ENCODE measurements around the gene CMSS1.

DNA sequence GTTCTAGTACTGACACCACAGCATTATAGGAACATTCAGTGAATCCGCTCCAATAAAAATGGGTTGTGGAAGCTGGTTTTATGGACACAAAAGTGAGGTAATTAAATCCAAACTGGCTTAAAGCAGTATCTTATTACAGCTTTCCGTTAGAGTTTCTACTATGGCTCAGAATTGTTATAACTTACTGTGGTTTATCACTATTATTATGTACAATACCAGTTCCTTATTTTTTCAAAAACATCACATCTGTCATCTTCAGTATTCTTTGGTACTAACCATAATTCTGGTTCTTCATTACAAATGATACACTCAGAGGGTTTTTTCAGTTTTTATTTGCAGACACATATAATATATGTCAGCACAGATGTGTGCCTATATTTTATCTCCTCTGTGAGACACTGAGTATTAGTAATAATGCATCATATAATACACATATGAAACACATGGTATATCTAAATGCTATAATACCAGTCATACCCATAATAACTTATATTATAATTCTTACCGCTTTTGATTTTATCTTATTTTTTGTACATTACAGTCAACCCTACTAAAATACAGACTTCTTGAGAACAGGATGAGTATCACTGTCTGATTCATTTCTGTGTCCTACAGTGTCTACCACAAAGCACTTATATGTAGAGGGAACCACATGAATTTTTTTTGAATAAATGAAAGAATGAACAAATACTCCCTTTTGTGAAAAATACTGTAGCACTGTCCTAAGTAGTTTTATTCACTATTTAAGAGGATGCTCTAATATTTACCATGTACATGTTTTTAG lies 39.0 kb downstream of the CMSS1 start:
- TF ChIP-seq EGR1 (IDR thresholded peaks at IDR 0.05; ENCODE audit: low read depth): no peak
- no peak for TF ChIP-seq POLR2A (IDR thresholded peaks at IDR 0.05; ENCODE audit: borderline replicate concordance, extremely low read depth, insufficient read depth, insufficient read length)
- TF ChIP-seq, protein P1, sequence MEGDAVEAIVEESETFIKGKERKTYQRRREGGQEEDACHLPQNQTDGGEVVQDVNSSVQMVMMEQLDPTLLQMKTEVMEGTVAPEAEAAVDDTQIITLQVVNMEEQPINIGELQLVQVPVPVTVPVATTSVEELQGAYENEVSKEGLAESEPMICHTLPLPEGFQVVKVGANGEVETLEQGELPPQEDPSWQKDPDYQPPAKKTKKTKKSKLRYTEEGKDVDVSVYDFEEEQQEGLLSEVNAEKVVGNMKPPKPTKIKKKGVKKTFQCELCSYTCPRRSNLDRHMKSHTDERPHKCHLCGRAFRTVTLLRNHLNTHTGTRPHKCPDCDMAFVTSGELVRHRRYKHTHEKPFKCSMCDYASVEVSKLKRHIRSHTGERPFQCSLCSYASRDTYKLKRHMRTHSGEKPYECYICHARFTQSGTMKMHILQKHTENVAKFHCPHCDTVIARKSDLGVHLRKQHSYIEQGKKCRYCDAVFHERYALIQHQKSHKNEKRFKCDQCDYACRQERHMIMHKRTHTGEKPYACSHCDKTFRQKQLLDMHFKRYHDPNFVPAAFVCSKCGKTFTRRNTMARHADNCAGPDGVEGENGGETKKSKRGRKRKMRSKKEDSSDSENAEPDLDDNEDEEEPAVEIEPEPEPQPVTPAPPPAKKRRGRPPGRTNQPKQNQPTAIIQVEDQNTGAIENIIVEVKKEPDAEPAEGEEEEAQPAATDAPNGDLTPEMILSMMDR (IDR thresholded peaks at IDR 0.05 in 2 of 3, conservative IDR thresholded peaks at IDR 0.05 in 1 of 3; ENCODE audit: borderline replicate concordance in 1 of 3, insufficient read depth in 1 of 3, low read depth in 2 of 3, low read length in 2 of 3): no peak
- no peak for TF ChIP-seq EZH2 (IDR thresholded peaks at IDR 0.05)
- no peak for TF ChIP-seq ZFX (IDR thresholded peaks at IDR 0.05)
- TF ChIP-seq, protein P2, sequence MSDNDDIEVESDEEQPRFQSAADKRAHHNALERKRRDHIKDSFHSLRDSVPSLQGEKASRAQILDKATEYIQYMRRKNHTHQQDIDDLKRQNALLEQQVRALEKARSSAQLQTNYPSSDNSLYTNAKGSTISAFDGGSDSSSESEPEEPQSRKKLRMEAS (IDR thresholded peaks at IDR 0.05): no peak
- TF ChIP-seq, protein P3, sequence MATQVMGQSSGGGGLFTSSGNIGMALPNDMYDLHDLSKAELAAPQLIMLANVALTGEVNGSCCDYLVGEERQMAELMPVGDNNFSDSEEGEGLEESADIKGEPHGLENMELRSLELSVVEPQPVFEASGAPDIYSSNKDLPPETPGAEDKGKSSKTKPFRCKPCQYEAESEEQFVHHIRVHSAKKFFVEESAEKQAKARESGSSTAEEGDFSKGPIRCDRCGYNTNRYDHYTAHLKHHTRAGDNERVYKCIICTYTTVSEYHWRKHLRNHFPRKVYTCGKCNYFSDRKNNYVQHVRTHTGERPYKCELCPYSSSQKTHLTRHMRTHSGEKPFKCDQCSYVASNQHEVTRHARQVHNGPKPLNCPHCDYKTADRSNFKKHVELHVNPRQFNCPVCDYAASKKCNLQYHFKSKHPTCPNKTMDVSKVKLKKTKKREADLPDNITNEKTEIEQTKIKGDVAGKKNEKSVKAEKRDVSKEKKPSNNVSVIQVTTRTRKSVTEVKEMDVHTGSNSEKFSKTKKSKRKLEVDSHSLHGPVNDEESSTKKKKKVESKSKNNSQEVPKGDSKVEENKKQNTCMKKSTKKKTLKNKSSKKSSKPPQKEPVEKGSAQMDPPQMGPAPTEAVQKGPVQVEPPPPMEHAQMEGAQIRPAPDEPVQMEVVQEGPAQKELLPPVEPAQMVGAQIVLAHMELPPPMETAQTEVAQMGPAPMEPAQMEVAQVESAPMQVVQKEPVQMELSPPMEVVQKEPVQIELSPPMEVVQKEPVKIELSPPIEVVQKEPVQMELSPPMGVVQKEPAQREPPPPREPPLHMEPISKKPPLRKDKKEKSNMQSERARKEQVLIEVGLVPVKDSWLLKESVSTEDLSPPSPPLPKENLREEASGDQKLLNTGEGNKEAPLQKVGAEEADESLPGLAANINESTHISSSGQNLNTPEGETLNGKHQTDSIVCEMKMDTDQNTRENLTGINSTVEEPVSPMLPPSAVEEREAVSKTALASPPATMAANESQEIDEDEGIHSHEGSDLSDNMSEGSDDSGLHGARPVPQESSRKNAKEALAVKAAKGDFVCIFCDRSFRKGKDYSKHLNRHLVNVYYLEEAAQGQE (IDR thresholded peaks at IDR 0.05; ENCODE audit: low read depth): no peak
- TF ChIP-seq, protein P4, sequence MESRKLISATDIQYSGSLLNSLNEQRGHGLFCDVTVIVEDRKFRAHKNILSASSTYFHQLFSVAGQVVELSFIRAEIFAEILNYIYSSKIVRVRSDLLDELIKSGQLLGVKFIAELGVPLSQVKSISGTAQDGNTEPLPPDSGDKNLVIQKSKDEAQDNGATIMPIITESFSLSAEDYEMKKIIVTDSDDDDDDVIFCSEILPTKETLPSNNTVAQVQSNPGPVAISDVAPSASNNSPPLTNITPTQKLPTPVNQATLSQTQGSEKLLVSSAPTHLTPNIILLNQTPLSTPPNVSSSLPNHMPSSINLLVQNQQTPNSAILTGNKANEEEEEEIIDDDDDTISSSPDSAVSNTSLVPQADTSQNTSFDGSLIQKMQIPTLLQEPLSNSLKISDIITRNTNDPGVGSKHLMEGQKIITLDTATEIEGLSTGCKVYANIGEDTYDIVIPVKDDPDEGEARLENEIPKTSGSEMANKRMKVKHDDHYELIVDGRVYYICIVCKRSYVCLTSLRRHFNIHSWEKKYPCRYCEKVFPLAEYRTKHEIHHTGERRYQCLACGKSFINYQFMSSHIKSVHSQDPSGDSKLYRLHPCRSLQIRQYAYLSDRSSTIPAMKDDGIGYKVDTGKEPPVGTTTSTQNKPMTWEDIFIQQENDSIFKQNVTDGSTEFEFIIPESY (IDR thresholded peaks at IDR 0.05; ENCODE audit: extremely low read depth, insufficient replicate concordance, low read length): no peak
- TF ChIP-seq EZH2phosphoT487 (IDR thresholded peaks at IDR 0.05; ENCODE audit: borderline replicate concordance): no peak
- no peak for TF ChIP-seq ZNF274 (IDR thresholded peaks at IDR 0.05; ENCODE audit: low read depth, low read length)
- TF ChIP-seq ELF1 (IDR thresholded peaks at IDR 0.05; ENCODE audit: borderline replicate concordance, low read depth): no peak
- TF ChIP-seq FOSL1 (IDR thresholded peaks at IDR 0.05; ENCODE audit: low read depth): no peak
- no peak for TF ChIP-seq POLR2AphosphoS5 (IDR thresholded peaks at IDR 0.05; ENCODE audit: low read depth, low read length)
